ENCODE results near the gene MX1.
"Not testable (repeated sequence)": the region's sequence is repeated elsewhere in the genome, so short reads cannot be mapped to it uniquely, and the experiment has no call there.

MX1 gene

DNA sequence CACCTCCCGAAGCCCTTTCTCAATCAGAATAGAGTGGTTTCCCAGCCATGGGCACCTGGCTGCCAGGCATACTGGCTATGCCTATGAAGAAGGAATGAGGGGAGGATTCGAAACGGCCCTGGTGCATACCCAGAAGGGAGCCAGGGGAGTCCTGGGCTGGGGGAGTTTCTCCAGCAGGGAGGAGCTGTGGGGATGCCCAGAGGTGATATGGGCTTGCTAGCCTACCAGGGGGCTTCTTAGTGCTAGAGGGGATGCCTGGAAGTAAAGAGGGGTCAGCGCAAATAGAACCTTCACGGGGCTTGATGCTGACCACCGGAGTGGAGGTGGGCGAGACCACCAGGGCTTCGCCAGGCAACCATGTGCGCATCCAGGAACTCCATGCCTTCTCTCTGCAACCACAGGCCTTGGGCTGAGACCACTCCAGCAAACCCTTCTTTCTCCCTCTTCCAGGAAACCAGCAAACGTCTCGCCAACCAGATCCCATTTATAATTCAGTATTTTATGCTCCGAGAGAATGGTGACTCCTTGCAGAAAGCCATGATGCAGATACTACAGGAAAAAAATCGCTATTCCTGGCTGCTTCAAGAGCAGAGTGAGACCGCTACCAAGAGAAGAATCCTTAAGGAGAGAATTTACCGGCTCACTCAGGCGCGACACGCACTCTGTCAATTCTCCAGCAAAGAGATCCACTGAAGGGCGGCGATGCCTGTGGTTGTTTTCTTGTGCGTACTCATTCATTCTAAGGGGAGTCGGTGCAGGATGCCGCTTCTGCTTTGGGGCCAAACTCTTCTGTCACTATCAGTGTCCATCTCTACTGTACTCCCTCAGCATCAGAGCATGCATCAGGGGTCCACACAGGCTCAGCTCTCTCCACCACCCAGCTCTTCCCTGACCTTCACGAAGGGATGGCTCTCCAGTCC lies 18.2 kb upstream of the MX1 start:
- DNase-seq (ENCODE audit: low read depth in 2 of 3, low spot score in 1 of 3) = no peak

DNA sequence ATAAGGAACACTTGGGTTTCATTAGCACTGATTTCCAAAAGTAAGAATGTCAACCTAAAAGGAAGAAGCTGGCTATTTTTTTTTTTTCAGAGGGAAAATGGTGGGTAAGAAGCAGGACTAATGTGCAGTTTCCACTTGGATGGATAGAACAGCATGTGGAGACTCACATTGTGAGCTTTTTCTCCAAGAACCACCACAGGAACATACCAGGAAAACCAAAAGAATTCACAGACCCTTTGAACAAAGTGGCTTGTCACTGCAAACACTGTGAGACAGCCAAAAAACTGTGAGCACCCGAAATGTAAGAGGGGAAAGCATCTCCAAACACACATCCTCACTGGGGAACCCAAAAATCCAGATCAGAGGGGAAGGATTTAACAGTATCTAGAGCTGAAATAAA lies 15.7 kb upstream of the MX1 start:
- DNase-seq (ENCODE audit: low read depth in 2 of 3, low spot score in 1 of 3) = no peak

DNA sequence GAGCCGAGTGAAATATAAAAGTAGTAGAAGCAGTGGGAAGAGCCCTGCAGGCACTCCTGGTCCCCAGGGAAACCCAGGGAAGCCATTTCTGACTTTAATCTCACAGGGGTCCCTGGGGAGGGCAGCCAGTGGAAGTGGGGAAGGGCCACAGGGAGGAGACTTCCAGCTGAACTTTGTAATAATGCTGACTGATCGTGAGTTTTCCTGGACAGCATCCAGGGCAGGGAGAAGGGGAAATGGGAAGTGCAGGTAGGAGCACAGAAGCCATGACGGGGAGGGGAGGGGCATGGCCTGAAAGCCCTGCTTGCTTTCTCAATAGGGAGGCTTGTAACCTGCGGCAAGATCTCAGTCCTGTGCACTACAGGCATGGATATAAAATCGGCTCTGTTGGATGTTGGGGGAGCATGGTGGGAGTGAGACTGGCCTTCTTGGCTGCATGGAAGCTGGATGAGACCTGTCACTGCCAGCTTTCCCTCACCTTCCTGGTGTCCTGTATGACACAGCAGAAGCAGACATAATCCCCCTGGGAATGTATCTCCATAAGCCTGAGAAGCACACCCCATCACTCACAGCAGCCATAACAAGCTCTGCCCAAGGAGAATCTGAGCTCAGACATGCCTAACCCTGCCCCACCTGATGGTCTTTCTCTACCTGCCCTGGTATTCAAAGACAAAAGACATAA lies 15.1 kb upstream of the MX1 start:
- DNase-seq (ENCODE audit: low read depth in 2 of 3, low spot score in 1 of 3) = no peak

DNA sequence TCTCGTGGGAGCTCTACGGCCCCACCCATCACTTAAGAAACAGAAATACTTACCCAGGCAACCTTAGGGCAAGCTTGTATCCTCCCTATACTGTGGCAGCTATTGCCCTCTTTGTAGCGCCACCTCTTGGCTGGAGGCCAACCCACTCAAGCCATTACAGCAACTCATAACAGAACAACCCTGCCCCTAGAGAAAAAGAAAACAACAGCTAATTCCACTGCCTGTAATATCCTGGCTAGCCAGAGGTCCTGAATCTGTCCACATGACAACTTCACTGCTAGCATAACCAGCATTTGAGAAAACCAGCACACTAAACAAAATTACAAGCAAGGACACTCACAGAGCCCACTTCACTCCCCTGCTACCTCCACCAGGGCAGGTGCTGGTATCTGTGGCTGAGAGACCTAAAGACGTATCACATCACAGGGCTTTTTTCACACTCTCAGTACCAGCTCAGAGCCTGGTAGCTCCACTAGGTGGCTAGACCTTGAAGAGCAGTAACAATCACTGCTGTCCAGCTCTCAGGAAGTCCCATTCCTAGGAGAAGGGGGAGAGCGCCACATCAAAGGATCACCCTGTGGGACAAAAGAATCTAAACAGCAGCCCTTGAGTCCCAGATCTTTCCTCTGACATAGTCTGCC lies 14.5 kb upstream of the MX1 start:
- no peak for DNase-seq (ENCODE audit: low read depth in 2 of 3, low spot score in 1 of 3)

DNA sequence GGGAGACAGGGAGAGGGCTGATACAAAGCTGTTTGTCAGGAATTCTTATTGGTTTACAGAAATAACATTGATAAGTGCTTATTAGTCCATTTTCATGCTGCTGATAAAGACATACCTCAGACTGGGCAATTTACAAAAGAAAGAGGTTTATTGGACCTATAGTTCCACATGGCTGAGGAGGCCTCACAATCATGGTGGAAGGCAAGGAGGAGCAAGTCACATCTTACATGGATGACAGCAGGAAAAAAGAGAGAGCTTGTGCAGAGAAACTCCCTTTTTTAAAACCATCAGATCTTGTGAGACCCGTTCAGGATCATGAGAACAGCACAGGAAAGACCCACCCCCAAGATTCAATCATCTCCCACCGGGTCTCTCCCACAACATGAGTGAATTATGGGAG lies 8.5 kb upstream of the MX1 start:
- DNase-seq (ENCODE audit: low read depth in 2 of 3, low spot score in 1 of 3) = not testable (repeated sequence)

DNA sequence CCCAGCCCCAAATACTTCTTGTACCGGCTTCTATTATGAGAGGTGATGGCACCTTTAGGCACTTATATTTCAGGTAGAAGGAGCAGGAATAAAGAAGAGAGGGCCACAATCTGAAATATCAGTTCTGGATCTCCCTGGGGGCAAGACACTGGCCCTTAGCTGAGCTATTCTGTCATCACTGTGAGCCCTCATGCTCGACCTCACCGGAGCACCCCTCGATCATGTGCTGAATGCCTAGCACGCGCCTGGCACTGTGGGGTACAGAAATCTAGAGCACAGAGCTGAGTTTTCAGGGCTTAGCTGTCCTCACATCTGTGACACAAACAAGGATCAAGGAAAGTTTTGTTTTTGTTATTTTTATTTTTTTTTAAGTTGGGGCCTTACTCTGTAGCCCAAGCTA lies 7.6 kb upstream of the MX1 start:
- no peak for DNase-seq (ENCODE audit: low read depth in 2 of 3, low spot score in 1 of 3)

DNA sequence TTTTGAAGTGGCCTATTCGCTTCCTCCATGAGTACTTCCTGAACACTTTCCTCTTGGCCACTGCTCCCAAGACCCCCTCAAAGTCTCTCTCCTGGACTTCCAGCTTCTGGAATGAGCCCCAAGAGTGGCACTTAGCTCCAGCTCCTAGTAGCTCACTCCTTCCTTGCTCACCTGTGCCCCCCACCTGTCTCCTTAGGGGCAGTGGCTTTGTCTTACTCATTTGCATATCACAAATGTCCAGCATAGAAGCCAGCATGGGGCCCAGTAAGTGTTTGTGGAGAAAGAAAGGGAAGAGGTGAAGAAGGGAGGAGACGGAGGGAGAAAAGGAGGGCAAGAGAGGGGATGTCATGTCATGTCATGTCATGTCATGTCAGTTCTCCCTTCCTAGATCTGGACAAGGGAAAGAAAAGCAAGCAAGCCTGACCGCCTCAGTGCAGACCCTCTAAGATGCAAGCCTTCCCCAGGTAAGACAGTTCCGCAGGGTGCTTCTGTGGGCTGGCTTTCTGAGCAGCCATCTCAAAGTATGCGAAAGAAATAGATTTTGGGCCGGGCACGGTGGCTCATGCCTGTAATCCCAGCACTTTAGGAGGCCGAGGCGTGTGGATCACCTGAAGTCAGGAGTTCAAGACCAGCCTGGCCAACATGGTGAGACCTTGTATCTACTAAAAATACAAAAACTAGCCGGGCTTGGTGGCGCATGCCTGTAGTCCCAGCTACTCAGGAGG lies 6.9 kb upstream of the MX1 start:
- DNase-seq (ENCODE audit: low read depth in 2 of 3, low spot score in 1 of 3) = no peak

DNA sequence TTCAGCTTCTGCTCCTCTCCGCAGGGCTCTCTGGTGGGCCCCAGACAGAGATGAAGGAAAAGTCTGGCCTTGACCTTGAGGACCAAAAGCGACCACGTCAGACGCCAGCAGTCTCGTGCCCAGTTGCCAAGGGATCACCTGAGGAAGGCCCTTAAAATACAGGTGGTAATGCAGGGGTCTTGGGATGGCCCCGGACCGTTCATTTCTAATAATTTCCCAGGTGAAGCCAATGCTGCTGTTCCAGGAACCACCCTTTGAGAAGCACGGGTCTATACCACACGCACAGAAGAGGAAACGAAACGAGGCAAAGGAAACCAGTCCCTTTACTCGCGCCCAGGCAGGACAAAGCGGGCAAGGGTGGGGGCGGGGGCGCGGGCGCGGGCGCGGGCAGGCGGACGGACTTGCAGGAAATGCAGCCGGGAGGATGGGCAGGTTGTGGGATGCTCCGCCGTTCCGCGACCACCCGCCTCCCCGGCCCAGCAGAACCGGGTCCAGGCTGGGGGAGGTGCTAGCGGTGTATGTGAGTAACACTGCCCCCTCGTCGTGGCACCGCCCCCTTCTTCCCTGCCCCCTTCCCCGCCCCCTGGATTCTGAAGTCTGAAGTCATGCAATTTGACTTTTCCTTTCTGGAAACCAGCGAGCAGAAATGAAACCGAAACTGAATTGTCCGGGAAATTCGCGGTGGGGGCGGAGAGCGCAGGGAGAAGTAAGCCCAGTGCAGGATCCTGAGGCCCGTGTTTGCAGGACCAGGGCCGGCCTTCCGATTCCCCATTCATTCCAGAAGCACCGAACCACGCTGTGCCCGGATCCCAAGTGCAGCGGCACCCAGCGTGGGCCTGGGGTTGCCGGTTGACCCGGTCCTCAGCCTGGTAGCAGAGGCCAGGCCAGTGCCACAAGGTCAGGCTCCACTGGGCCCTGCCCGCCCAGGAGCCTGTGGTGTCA lies 5.8 kb upstream of the MX1 start:
- DNase-seq (ENCODE audit: low read depth in 2 of 3, low spot score in 1 of 3) = peak in 1 of 3 donors; percentile 22

DNA sequence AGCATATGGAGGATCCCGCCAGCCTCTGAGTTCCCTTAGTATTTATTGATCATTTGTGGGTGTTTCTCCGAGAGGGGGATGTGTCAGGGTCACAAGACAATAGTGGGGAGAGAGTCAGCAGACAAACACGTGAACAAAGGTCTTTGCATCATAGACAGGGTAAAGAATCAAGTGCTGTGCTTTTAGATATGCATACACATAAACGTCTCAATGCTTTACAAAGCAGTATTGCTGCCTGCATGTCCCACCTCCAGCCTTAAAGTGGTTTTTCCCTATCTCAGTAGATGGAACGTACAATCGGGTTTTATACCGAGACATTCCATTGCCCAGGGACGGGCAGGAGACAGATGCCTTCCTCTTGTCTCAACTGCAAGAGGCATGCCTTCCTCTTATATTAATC lies 5.0 kb upstream of the MX1 start:
- DNase-seq (ENCODE audit: low read depth in 2 of 3, low spot score in 1 of 3) = not testable (repeated sequence)

DNA sequence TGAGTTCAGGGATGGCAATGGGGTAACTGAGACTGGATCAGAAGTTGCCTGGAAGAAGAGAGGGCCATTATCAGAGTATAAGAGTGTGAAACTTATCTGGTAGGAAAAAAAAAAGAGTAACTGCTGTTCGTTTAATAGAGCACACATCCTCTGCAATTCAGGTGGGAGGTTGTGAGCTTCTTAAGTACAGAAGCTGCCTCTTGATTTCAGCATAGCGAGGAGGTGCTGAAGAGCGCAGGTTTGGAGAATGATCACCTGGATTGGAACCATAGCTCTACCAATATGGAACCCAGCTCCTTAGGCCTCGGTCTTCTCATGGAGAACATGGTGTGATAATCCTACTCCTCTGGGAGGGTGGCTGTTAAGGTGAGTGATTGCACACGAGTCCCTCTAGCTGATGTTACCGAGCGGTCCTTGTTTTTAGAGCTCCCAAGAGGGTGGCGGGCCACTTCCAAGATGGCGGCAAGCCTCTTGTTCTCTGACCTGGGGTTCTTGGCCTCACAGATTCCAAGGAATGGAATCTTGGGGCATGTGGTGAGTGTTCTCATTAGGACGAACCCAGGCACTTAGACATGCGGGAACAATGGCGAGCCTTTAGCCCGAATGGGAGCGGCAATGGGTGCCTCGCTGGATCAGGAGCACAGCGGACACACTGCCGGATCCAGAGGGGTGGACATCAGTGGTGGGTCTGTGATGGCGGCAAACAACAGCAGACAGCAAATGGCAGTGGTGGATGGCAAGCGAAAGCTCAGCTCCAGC lies 3.3 kb upstream of the MX1 start:
- DNase-seq (ENCODE audit: low read depth in 2 of 3, low spot score in 1 of 3) = no peak

DNA sequence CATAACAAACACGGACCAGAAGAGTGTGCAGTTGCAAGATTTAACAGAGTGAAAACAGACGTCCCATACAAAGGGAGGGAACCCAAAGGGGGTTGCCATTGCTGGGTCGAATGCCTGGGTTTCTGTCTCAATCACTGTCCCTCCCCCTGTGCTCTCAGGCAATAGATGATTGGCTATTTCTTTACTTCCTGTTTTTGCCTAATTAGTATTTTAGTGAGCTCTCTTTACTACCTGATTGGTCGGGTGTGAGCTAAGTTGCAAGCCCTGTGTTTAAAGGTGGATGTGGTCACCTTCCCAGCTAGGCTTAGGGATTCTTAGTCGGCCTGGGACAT lies 2.8 kb upstream of the MX1 start:
- DNase-seq (ENCODE audit: low read depth in 2 of 3, low spot score in 1 of 3) = not testable (repeated sequence)

DNA sequence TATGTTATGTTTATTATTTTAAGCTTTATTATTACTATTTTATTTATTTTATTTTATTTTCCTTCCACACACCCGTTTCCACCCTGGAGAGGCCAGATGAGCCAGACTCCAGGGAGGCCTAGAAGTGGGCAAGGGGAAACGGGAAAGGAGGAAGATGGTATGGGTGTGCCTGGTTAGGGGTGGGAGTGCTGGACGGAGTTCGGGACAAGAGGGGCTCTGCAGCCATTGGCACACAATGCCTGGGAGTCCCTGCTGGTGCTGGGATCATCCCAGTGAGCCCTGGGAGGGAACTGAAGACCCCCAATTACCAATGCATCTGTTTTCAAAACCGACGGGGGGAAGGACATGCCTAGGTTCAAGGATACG lies 468 bp upstream of the MX1 start:
- DNase-seq (ENCODE audit: low read depth in 2 of 3, low spot score in 1 of 3) = no peak

DNA sequence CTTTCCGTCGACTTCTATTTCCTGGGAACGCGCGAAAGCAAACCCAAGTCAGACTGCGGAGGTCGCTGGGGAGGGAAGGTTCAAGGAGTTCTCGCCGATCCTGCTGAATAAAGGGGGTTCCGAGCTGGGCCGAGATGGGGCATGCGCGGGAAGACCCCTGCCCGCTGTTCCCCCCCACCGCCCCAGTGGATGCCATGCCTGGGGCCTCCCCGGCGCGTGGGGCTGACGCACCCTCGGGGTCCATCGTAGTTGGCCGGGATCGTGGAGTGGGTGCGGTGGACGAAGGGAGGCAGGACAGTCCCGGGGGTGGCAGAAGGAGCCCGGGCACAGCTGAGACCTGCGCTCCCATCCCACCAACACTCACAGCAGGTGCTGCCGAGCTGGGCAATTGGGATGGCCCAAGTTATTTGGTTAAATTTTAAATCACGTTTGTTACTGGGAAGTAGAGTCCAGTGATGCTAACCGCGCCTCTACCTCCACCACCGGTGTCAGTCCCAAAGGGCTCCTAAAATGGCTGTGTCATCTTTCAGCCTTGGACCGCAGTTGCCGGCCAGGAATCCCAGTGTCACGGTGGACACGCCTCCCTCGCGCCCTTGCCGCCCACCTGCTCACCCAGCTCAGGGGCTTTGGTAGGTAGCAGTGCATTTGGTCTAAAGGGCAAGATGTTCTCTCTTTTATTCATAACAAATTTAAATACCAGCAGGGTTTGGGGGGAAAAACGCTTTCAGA lies 801 bp downstream of the MX1 start:
- no peak for DNase-seq (ENCODE audit: low read depth in 2 of 3, low spot score in 1 of 3)

DNA sequence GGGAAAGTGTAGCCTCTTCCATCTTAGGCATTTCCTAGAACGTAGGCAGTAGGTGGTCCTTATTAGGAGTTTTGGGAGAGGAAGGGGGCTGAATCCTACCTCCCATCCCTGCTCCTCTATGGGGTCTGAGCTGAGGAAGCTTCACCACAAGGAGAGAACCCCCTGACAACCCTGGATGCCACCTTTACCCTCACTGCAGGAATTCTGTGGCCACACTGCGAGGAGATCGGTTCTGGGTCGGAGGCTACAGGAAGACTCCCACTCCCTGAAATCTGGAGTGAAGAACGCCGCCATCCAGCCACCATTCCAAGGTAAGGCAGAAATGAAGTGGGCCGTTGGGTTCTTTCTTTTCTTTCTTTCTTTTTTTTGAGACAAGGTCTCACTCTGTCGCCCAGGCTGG lies 1.5 kb downstream of the MX1 start:
- no peak for DNase-seq (ENCODE audit: low read depth in 2 of 3, low spot score in 1 of 3)

DNA sequence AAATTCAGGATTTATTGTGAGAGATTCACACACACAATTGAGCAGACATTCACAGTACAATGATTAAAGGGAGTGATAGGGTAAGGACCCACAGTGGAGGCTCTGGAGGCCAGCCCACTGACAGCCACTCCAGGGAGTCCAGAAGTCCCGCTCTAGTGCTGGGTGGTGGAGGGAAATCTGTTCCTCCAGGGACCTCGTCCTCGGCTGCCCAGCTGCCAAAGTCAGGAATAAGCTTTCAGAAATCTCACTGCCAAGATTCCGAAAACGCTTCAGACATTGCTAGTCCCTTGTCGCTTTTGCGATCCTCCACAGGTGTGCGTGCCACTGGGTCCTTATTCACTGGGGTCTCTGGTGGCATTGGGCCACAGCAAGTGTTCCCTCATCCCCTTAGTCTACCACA lies 2.3 kb downstream of the MX1 start:
- DNase-seq (ENCODE audit: low read depth in 2 of 3, low spot score in 1 of 3) = no peak

DNA sequence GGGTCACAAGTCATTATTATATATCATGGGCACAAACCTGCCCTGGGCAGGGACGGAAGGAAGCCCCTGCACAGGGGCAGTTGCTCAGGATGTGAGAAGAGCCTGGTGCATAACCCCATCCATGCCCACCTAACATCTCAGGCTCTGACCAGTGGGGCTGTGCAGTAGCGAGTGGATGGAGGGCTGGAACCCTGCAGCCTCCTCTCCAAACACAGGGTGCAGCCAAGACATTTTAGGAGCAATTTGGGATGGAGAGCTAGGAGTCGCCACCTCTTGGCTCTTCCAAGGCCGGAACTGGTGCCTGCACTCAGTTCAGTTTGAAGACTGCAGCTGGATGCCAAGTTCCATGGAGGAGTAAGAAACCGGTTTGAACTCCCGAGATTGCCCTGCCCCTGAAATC lies 2.8 kb downstream of the MX1 start:
- no peak for DNase-seq (ENCODE audit: low read depth in 2 of 3, low spot score in 1 of 3)

DNA sequence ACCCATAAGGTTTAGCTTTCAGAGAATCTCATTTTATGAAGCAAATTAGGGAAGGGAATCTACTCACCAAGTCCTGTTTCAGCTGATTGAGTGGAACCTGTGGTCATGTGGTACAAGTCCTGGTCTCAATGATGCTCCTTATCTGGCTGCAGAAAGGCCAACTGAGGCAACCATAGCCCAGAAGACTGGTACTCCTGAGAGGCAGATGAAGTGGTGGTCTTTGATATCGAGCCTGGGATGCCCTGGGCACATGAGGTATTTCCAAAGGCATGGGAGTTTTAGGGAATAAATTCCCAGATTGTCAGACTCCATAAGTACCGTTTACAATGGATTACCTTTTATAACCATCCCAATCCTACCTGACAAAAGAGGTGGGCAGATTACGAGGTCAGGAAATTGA lies 3.3 kb downstream of the MX1 start:
- no peak for DNase-seq (ENCODE audit: low read depth in 2 of 3, low spot score in 1 of 3)

DNA sequence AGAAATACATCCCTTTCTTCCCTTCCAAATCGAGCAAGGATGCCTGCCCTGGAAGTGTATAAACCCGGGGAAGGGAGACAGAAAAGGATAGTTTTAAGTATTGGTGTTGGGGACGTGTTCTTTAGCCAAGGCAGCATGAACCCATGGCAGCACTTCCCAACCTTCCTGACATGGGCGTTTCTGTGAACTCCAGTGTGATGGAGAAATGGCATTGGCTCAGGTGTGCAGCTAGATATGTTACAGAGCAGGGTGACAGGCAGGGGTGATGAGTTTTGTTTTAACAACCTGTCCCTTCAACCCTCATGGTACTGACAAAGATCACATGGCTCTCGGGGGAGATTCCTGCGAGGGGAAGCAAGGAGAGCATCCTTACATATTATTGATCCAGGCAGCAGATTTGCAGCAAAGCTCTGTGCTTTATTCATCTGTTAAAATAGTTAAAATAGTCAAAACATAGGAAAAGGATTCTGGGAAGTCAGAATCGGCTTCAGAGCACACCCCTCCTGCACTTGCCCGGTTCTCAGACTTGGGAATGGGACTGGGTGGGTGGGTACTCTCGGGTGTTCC lies 4.0 kb downstream of the MX1 start:
- DNase-seq (ENCODE audit: low read depth in 2 of 3, low spot score in 1 of 3) = no peak

All from stimulated activated CD4-positive, alpha-beta T cell treated with anti-CD3 and anti-CD28 coated beads, Interleukin-12 subunit alpha, Interleukin-12 subunit beta, amount 100 ng/mL, for 48 hours (primary cell).